IMR-90 (cell line): ENCODE results near the gene EDEM3. TPM values are rescaled to one million over a fixed set of nuclear protein-coding genes. Genes with fewer than 3 reads are reported as not detected.

Source experiments
- ATAC-seq: fragments of 200-7000 bp; cut with Tn5 transposase; 2 replicates; pipeline ENCODE4 v1.9.1; 2020; ENCODE audit warnings: low read depth, mild to moderate bottlenecking, moderate library complexity
- BruUV-seq: library from RNA; stranded (reverse); fragments of 400-500 nt; replicated peaks from 2 replicates; lab custom pipeline; 2021; lab: Mats Ljungman, UMichigan
- CTCF ChIA-PET: fragments of 300-600 bp; formaldehyde crosslinking; extraction: SDS; loops from one replicate; lab custom pipeline; 2021; ENCODE audit warnings: antibody characterized with exemption; lab: Yijun Ruan, JAX
- POLR2A ChIA-PET: fragments of 300-600 bp; sonication (Branson Sonifier 250); formaldehyde crosslinking; loops from one replicate; lab custom pipeline; 2022; ENCODE audit warnings: antibody characterized with exemption; ENCODE audit not compliant: unreplicated experiment; lab: Charles Lee
- DNase-seq: peaks from one replicate; pipeline ENCODE4 v3.0.0; 2013
- H2AFZ ChIP-seq: replicated peaks from 2 replicates; pipeline ENCODE3; 2013; ENCODE audit warnings: low read length, mild to moderate bottlenecking; ENCODE audit not compliant: poor library complexity
- H2AK5ac ChIP-seq: 2 replicates; pipeline ENCODE4 v1.6.1; 2013; ENCODE audit warnings: low read depth, low read length, inconsistent platforms
- H2AK9ac ChIP-seq: replicated peaks from 2 replicates; pipeline ENCODE3; 2013; ENCODE audit warnings: mild to moderate bottlenecking, low read depth, low read length, moderate library complexity; ENCODE audit not compliant: poor library complexity
- H2BK120ac ChIP-seq: 2 replicates; pipeline ENCODE4 v1.6.1; 2013; ENCODE audit warnings: low read depth, low read length, inconsistent platforms
- H2BK15ac ChIP-seq: 3 replicates; pipeline ENCODE4 v1.6.1; 2013; ENCODE audit warnings: low read depth, low read length, inconsistent platforms
- H2BK20ac ChIP-seq: 2 replicates; pipeline ENCODE4 v1.6.1; 2013; ENCODE audit warnings: low read depth, mild to moderate bottlenecking, inconsistent platforms, low read length, moderate library complexity
- H2BK5ac ChIP-seq: 2 replicates; pipeline ENCODE4 v1.6.1; 2013; ENCODE audit warnings: mild to moderate bottlenecking, low read depth, low read length, inconsistent platforms; ENCODE audit not compliant: poor library complexity, severe bottlenecking
- H3K14ac ChIP-seq: replicated peaks from 2 replicates; pipeline ENCODE4 v1.6.1; 2013; ENCODE audit warnings: low read depth, low read length, inconsistent platforms
- H3K18ac ChIP-seq: 2 replicates; pipeline ENCODE4 v1.6.1; 2013; ENCODE audit warnings: low read depth, low read length, control low read depth
- H3K23ac ChIP-seq: 2 replicates; pipeline ENCODE4 v1.6.1; 2013; ENCODE audit warnings: low read depth, low read length, inconsistent platforms
- H3K27ac ChIP-seq: 2 replicates; pipeline ENCODE4 v1.5.1; 2013; ENCODE audit warnings: mild to moderate bottlenecking, control low read depth, low read length; ENCODE audit not compliant: insufficient read depth
- H3K27me3 ChIP-seq: 2 replicates; pipeline ENCODE4 v1.6.1; 2013; ENCODE audit warnings: low read length; ENCODE audit not compliant: control insufficient read depth, insufficient read depth
- H3K36me3 ChIP-seq: 2 replicates; pipeline ENCODE4 v1.6.1; 2013; ENCODE audit warnings: low read length, mixed read lengths; ENCODE audit not compliant: control insufficient read depth, insufficient read depth
- H3K4ac ChIP-seq: 2 replicates; pipeline ENCODE4 v1.6.1; 2013; ENCODE audit warnings: low read depth, low read length, inconsistent platforms
- H3K4me1 ChIP-seq: 2 replicates; pipeline ENCODE4 v1.6.1; 2013; ENCODE audit warnings: low read length, mixed read lengths; ENCODE audit not compliant: control insufficient read depth, insufficient read depth
- H3K4me2 ChIP-seq: 2 replicates; pipeline ENCODE4 v1.6.1; 2013; ENCODE audit warnings: low read depth, mild to moderate bottlenecking, control low read depth, low read length, moderate library complexity
- H3K4me3 ChIP-seq: 2 replicates; pipeline ENCODE4 v1.5.1; 2013; ENCODE audit warnings: low read depth, mild to moderate bottlenecking, control low read depth, low read length, moderate library complexity; ENCODE audit not compliant: insufficient read depth
- H3K56ac ChIP-seq: 2 replicates; pipeline ENCODE4 v1.6.1; 2013; ENCODE audit warnings: low read length, inconsistent platforms; ENCODE audit not compliant: insufficient read depth; ENCODE audit errors: extremely low read depth
- H3K79me1 ChIP-seq, 2 experiments: 2 replicates each; pipeline ENCODE4 v1.6.1; 2013; ENCODE audit warnings: low read length in 2 of 2, inconsistent platforms in 1 of 2, low read depth in 1 of 2
- H3K9ac ChIP-seq: 2 replicates; pipeline ENCODE4 v1.6.1; 2013; ENCODE audit warnings: low read depth, low read length, control low read depth
- H3K9me1 ChIP-seq: 2 replicates; pipeline ENCODE4 v1.6.1; 2013; ENCODE audit warnings: low read length, inconsistent platforms; ENCODE audit not compliant: insufficient read depth
- H3K9me3 ChIP-seq: 2 replicates; pipeline ENCODE4 v1.6.1; 2013; ENCODE audit warnings: low read length; ENCODE audit not compliant: control insufficient read depth, insufficient read depth
- H4K20me1 ChIP-seq: 2 replicates; pipeline ENCODE4 v1.6.1; 2013; ENCODE audit warnings: low read length, inconsistent platforms; ENCODE audit not compliant: insufficient read depth
- H4K5ac ChIP-seq: 2 replicates; pipeline ENCODE4 v1.6.1; 2013; ENCODE audit warnings: mild to moderate bottlenecking, low read depth, low read length, control low read depth
- H4K8ac ChIP-seq, 2 experiments: 2 replicates each; pipeline ENCODE4 v1.6.1; 2013; ENCODE audit warnings: low read depth in 2 of 2, low read length in 2 of 2, control low read depth in 1 of 2, inconsistent platforms in 1 of 2
- H4K91ac ChIP-seq: 2 replicates; pipeline ENCODE4 v1.6.1; 2013; ENCODE audit warnings: low read depth, low read length, inconsistent platforms; ENCODE audit not compliant: insufficient read depth
- BHLHE40 ChIP-seq: fragments of 150-350 bp; IDR thresholded peaks from 2 replicates; pipeline ENCODE4 v1.6.1; 2016; ENCODE audit warnings: mild to moderate bottlenecking, low read depth, low read length
- CEBPB ChIP-seq: IDR thresholded peaks from 2 replicates; pipeline ENCODE4 v1.6.1; 2012; ENCODE audit warnings: low read depth, low read length, improper control_type of control experiment
- CHD1 ChIP-seq: IDR thresholded peaks from 2 replicates; pipeline ENCODE4 v1.6.1; 2012; ENCODE audit warnings: low read depth, low read length, improper control_type of control experiment
- CTCF ChIP-seq: conservative IDR thresholded peaks from 2 replicates; pipeline ENCODE4 v1.5.1; 2012; ENCODE audit warnings: mild to moderate bottlenecking, low read depth, low read length, improper control_type of control experiment
- FOS ChIP-seq: fragments of 150-350 bp; IDR thresholded peaks from 2 replicates; pipeline ENCODE4 v1.6.1; 2016; ENCODE audit warnings: low read depth, low read length
- MAFK ChIP-seq: IDR thresholded peaks from 2 replicates; pipeline ENCODE4 v1.6.1; 2012; ENCODE audit warnings: low read depth, low read length, improper control_type of control experiment
- POLR2A ChIP-seq: IDR thresholded peaks from 2 replicates; pipeline ENCODE4 v1.6.1; 2012; ENCODE audit warnings: mild to moderate bottlenecking, low read depth, low read length
- SMC3 ChIP-seq: fragments of 150-350 bp; IDR thresholded peaks from 2 replicates; pipeline ENCODE4 v1.6.1; 2016; ENCODE audit warnings: low read depth, mild to moderate bottlenecking, antibody characterized with exemption, low read length, moderate library complexity
- WGBS, 2 experiments: methylation state at CpG; one replicate each; pipeline versions ENCODE4 v1.1.5 to v1.1.7; 2013; ENCODE audit warnings: missing lambda C conversion rate in 2 of 2; ENCODE audit not compliant: insufficient read length in 1 of 2; ENCODE audit errors: extremely low coverage in 2 of 2; 5-methylcytosine and 5-hydroxymethylcytosine counted together
- dilution Hi-C: fragments of 300-500 bp; cut with HindIII; formaldehyde crosslinking; loops from one replicate; pipeline ENCODE4 v1.14.3; 2018; ENCODE audit warnings: low sequenced_read_pairs; ENCODE audit not compliant: unreplicated experiment
- in situ Hi-C: fragments of 300-500 bp; cut with MboI; formaldehyde crosslinking; loops from 3 replicates; pipeline ENCODE4 v1.14.3; 2019; ENCODE audit warnings: low sequenced_read_pairs, inconsistent platforms, mixed read lengths
- intact Hi-C: fragments of 100-400 bp; cut with micrococcal nuclease; formaldehyde crosslinking; loops from 2 replicates; pipeline ENCODE4 v1.10.0; 2022
- polyA plus RNA-seq, 3 experiments: library from polyadenylated mRNA; depleted of rRNA; stranded (reverse); fragments of >200 nt; gene quantifications; 2 replicates each; pipeline ENCODE4 v1.2.3, GENCODE V29; 2012; ENCODE audit warnings: low replicate concordance in 1 of 3
- total RNA-seq: library from RNA; depleted of rRNA; stranded (reverse); fragments of >200 nt; gene quantifications from 2 replicates; pipeline ENCODE4 v1.2.3, GENCODE V29; 2012

EDEM3 gene
- total and polyA plus RNA-seq, 2 of the 4 experiments (the other 2 are of a cell fraction): 17.5 to 29.9 TPM

GRCh38 chr1:184705271-184705670 lies 49.4 kb downstream of the EDEM3 start:
- ATAC-seq (no peak), DNase-seq (no peak)
- no TSS peak for BruUV-seq
- Histone ChIP-seq H2BK15ac (no peak overlapping the region), H3K27ac (no peak overlapping the region), H2BK20ac (no peak overlapping the region), H2AK9ac (no peak overlapping the region), H3K36me3 (peaks cover 23% of the 10 kb centered on the region), H4K8ac (no peak overlapping the region), H4K91ac (no peak overlapping the region), H3K56ac (no peak overlapping the region), H3K4me2 (no peak overlapping the region), H3K79me1 (peaks cover 3% of the 10 kb centered on the region in 2 experiments; a peak in 2 of 4 replicates), H3K14ac (no peak overlapping the region), H3K9me3 (no peaks in the 10 kb centered on the region), H2BK5ac (no peak overlapping the region), H3K18ac (no peak overlapping the region), H2AK5ac (no peak overlapping the region), H3K4me1 (no peaks in the 10 kb centered on the region), H3K4me3 (no peak overlapping the region), H3K23ac (no peak overlapping the region), H4K20me1 (no peaks in the 10 kb centered on the region), H4K5ac (no peak overlapping the region), H3K9me1 (no peaks in the 10 kb centered on the region; the same call in 1 of the 2 replicates), H2BK120ac (no peak overlapping the region), H3K4ac (no peak overlapping the region), H3K27me3 (no peaks in the 10 kb centered on the region), H2AFZ (no peak overlapping the region), H3K9ac (no peak overlapping the region)
- in situ Hi-C loops: loop anchor here (25.0 kb wide), 2 partner anchors 1657 to 1818 kb away; no protein-coding TSS in a partner anchor
- no peak for TF ChIP-seq BHLHE40
- no peak for TF ChIP-seq MAFK
- TF ChIP-seq SMC3: no peak
- no peak for TF ChIP-seq FOS
- no peak for TF ChIP-seq CEBPB
- no peak for TF ChIP-seq POLR2A
- no peak for TF ChIP-seq CHD1
- no peak for TF ChIP-seq CTCF
- POLR2A ChIA-PET: no interaction called here
- WGBS, 2 experiments: no CpG with 5 or more reads among the region's 1 CpG
- CTCF ChIA-PET: interaction anchor here (0.6 to 0.7 kb wide), 2 partner anchors 7 to 39 kb away, joined by 3 read pairs; no protein-coding TSS in a partner anchor
- dilution Hi-C loops: no loop called here
- intact Hi-C loops: no loop called here
